Measurements from ENCODE around the gene FGF14. TPM values are rescaled to one million over a fixed set of nuclear protein-coding genes. Genes with fewer than 3 reads are reported as not detected.

The FGF14 gene
- total RNA-seq, 3 donors from 2014 or later (not counting 1 experiment from before 2014, with no cell fraction given) = not detected

DNA sequence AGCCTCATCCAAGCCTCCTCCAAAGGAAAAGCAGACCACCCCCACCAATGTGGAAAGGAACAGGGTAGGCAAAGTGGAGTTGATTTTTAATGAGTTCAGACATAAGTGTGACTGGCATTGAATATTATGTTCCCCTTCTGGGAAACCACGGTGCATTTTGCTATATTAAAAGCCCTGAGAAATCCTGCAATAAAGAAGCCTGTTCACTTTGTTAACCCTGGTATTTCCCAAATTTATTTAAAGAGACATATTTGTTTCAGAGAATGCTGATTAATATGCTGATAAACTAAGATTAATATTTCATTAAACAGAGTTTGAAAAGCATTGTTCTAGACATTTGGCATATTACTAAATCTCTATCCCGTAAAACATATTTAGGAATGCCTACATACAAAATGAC, 151.4 kb downstream of the FGF14 start:
- intact Hi-C loops (cut with micrococcal nuclease) = no loop called here
- no peaks in the 10 kb centered on the region for H3K36me3 Mint-ChIP-seq
- no peak overlapping the region for H3K27ac Mint-ChIP-seq
- Histone ChIP-seq H3K4me1 (ENCODE audit: control insufficient read depth, insufficient read depth, low read length) (no peaks in the 10 kb centered on the region), H3K9me3 (ENCODE audit: control insufficient read depth, insufficient read depth, low read length) (no peaks in the 10 kb centered on the region), H3K27me3 (ENCODE audit: control insufficient read depth, insufficient read depth, low read length) (no peaks in the 10 kb centered on the region), H3K27ac (ENCODE audit: low read length) (no peak overlapping the region), H3K4me3 (ENCODE audit: low read length) (no peak overlapping the region), H3K36me3 (ENCODE audit: control insufficient read depth, insufficient read depth, low read length) (no peaks in the 10 kb centered on the region)
- WGBS (ENCODE audit: insufficient coverage) = 92% methylated on average over 1 of the region's 2 CpGs
- DNase-seq (no peak), ATAC-seq (no peak)
- TF ChIP-seq, protein P1, sequence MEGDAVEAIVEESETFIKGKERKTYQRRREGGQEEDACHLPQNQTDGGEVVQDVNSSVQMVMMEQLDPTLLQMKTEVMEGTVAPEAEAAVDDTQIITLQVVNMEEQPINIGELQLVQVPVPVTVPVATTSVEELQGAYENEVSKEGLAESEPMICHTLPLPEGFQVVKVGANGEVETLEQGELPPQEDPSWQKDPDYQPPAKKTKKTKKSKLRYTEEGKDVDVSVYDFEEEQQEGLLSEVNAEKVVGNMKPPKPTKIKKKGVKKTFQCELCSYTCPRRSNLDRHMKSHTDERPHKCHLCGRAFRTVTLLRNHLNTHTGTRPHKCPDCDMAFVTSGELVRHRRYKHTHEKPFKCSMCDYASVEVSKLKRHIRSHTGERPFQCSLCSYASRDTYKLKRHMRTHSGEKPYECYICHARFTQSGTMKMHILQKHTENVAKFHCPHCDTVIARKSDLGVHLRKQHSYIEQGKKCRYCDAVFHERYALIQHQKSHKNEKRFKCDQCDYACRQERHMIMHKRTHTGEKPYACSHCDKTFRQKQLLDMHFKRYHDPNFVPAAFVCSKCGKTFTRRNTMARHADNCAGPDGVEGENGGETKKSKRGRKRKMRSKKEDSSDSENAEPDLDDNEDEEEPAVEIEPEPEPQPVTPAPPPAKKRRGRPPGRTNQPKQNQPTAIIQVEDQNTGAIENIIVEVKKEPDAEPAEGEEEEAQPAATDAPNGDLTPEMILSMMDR (IDR thresholded peaks at IDR 0.05) = no peak
- H3K9me3 Mint-ChIP-seq = peaks cover 4% of the 10 kb centered on the region in 2 donors
- H3K4me1 Mint-ChIP-seq = no peaks in the 10 kb centered on the region
- no peak overlapping the region for H3K4me3 Mint-ChIP-seq
- H3K27me3 Mint-ChIP-seq (ENCODE audit: low read depth in 2 of 2) = no peaks in the 10 kb centered on the region

DNA sequence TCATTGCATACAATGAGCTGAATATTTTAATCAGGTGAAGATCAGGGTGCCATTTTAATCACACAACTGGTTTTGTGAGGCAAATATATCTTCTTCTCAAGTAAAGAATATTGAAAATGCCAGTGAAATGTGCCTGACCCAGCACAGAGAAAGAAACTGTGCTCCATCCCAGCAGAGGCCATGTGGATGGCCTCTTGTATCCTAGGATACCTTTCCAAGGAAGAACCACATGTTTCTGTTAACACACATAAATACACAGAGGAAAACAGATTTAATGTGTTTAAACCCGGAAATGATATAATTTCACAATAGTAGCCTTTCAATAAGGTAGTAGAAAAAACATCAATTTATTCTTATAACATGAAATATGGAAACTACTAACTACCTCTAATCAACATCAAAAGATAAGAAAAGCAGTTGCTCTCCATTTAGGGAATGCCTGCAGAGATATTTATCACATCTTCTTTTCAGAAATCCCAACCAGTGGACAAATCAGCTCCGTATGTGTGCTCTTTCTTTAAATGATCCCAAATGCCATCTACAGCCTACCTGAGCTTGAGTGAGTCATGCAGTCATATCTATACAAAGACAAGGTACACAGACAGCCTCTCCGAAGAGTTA, 157.1 kb downstream of the FGF14 start:
- TF ChIP-seq, protein P1 (IDR thresholded peaks at IDR 0.05) = no peak
- H3K9me3 Mint-ChIP-seq = peaks cover 4% of the 10 kb centered on the region in 2 donors
- WGBS (ENCODE audit: insufficient coverage) = 78% methylated on average over 1 of the region's 3 CpGs
- H3K4me1 Mint-ChIP-seq = no peaks in the 10 kb centered on the region
- Histone ChIP-seq H3K27me3 (ENCODE audit: control insufficient read depth, insufficient read depth, low read length) (no peaks in the 10 kb centered on the region), H3K36me3 (ENCODE audit: control insufficient read depth, insufficient read depth, low read length) (no peaks in the 10 kb centered on the region), H3K9me3 (ENCODE audit: control insufficient read depth, insufficient read depth, low read length) (no peaks in the 10 kb centered on the region), H3K27ac (ENCODE audit: low read length) (no peak overlapping the region), H3K4me3 (ENCODE audit: low read length) (no peak overlapping the region), H3K4me1 (ENCODE audit: control insufficient read depth, insufficient read depth, low read length) (no peaks in the 10 kb centered on the region)
- no peaks in the 10 kb centered on the region for H3K36me3 Mint-ChIP-seq
- ATAC-seq (no peak), DNase-seq (no peak)
- no peak overlapping the region for H3K4me3 Mint-ChIP-seq
- H3K27ac Mint-ChIP-seq = no peak overlapping the region
- intact Hi-C loops (cut with micrococcal nuclease) = no loop called here
- H3K27me3 Mint-ChIP-seq (ENCODE audit: low read depth in 2 of 2) = no peaks in the 10 kb centered on the region

DNA sequence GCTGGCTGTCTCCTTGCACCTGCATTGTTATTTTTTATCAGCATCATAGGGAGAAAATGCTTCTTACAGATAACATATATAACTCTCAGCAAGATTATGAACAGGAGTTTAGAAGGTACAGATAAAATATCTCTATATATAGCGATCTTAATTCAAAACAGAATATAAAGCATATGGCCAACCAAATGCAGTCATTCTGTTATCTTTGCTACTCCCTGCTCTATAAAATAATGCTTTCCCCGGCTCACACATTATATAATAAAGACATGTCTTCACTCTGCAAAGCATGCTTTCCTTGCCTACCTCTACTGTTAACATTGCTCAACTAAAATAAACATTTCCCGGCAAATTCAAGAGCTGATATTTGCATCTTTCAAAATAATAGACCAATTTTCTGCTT, 161.7 kb downstream of the FGF14 start:
- WGBS (ENCODE audit: insufficient coverage) = 82% methylated on average over 3 of the region's 3 CpGs
- Mint-ChIP-seq H3K36me3 (no peaks in the 10 kb centered on the region), H3K9me3 (no peaks in the 10 kb centered on the region), H3K27me3 (ENCODE audit: low read depth in 2 of 2) (no peaks in the 10 kb centered on the region), H3K27ac (no peak overlapping the region), H3K4me1 (no peaks in the 10 kb centered on the region), H3K4me3 (no peak overlapping the region)
- Histone ChIP-seq H3K4me3 (ENCODE audit: low read length) (no peak overlapping the region), H3K27ac (ENCODE audit: low read length) (no peak overlapping the region), H3K4me1 (ENCODE audit: control insufficient read depth, insufficient read depth, low read length) (no peaks in the 10 kb centered on the region), H3K27me3 (ENCODE audit: control insufficient read depth, insufficient read depth, low read length) (no peaks in the 10 kb centered on the region), H3K36me3 (ENCODE audit: control insufficient read depth, insufficient read depth, low read length) (no peaks in the 10 kb centered on the region), H3K9me3 (ENCODE audit: control insufficient read depth, insufficient read depth, low read length) (no peaks in the 10 kb centered on the region)
- intact Hi-C loops (cut with micrococcal nuclease) = no loop called here
- DNase-seq (no peak), ATAC-seq (no peak)
- TF ChIP-seq, protein P1 (IDR thresholded peaks at IDR 0.05) = no peak

DNA sequence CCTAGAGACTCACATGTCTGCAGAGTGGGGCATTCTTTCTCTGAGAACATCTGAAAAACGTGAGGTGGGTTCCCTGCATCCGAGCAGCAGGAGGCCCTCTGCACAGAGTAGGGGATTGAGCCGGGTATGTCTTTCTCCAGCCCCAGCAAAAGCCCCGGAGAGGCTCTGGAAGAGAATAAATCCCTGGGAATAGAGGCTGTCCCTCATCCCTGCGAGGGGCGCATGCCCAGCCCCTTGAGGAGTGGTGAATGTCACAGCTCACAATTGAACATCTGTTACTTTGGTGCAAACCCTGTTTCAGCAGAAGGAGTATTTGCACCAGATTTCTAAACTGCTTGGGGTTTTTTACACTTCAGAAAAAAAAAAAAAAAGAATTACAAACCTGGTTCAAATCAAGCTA, 164.6 kb downstream of the FGF14 start:
- no peaks in the 10 kb centered on the region for H3K4me1 ChIP-seq (ENCODE audit: control insufficient read depth, insufficient read depth, low read length)
- 74% methylated on average over 6 of the region's 6 CpGs for WGBS (ENCODE audit: insufficient coverage)
- Mint-ChIP-seq H3K27me3 (ENCODE audit: low read depth in 2 of 2) (no peaks in the 10 kb centered on the region), H3K9me3 (peaks cover 0 to 2% of the 10 kb centered on the region in 2 donors), H3K27ac (no peak overlapping the region), H3K4me1 (no peaks in the 10 kb centered on the region), H3K36me3 (no peaks in the 10 kb centered on the region), H3K4me3 (no peak overlapping the region)
- ATAC-seq (no peak), DNase-seq (no peak)
- intact Hi-C loops (cut with micrococcal nuclease) = no loop called here
- TF ChIP-seq, protein P1 (IDR thresholded peaks at IDR 0.05) = no peak
- H3K9me3 ChIP-seq (ENCODE audit: control insufficient read depth, insufficient read depth, low read length) = no peaks in the 10 kb centered on the region
- H3K27ac ChIP-seq (ENCODE audit: low read length) = no peak overlapping the region
- no peak overlapping the region for H3K4me3 ChIP-seq (ENCODE audit: low read length)
- no peaks in the 10 kb centered on the region for H3K36me3 ChIP-seq (ENCODE audit: control insufficient read depth, insufficient read depth, low read length)
- no peaks in the 10 kb centered on the region for H3K27me3 ChIP-seq (ENCODE audit: control insufficient read depth, insufficient read depth, low read length)

Measured in natural killer cell (primary cell).